Muscle of leg (tissue), 9 donors: ENCODE measurements around the gene CPXM1. TPM values are rescaled to one million over a fixed set of nuclear protein-coding genes. Genes with fewer than 3 reads are reported as not detected.

ENCODE experiments used
- polyA plus RNA-seq, 8 donors: library from polyadenylated mRNA; unstranded; fragments of 120-200 nt; gene quantifications; one replicate each; pipeline versions ENCODE4 v1.2.1 to v1.2.3, GENCODE V29; 2013; ENCODE audit warnings: inconsistent platforms in 1 of 8, low replicate concordance in 1 of 8; ENCODE audit not compliant: insufficient read length in 8 of 8, insufficient read depth in 1 of 8
- total RNA-seq: library from RNA; stranded (reverse); fragments of 120-200 nt; gene quantifications from one replicate; pipeline ENCODE4 v1.2.4, GENCODE V29; 2013

CPXM1 gene
- total and polyA plus RNA-seq, 9 donors = 41.5 to 83.9 (median 61.4) TPM

Other genes with a start within 250 kb of the CPXM1 start
- 130 TPM for gene NOP56, start 148.0 kb downstream of the CPXM1 start, total RNA-seq
- 100 to 1,000 TPM; 152 to 204 (median 166) TPM for gene NOP56, start 148.0 kb downstream of the CPXM1 start, polyA plus RNA-seq
- gene IDH3B, start 136.4 kb downstream of the CPXM1 start, total RNA-seq = 109 TPM
- gene IDH3B, start 136.4 kb downstream of the CPXM1 start, polyA plus RNA-seq = 100 to 1,000 TPM in 6 of 8 donors, 10 to 100 TPM in 2; 90.9 to 112 (median 102) TPM
- gene EBF4, start 107.8 kb downstream of the CPXM1 start, total RNA-seq = 3.2 TPM
- 1 to 10 TPM; 4.0 to 8.9 (median 4.7) TPM for gene EBF4, start 107.8 kb downstream of the CPXM1 start, polyA plus RNA-seq
- not detected for gene C20orf141, start 14.4 kb upstream of the CPXM1 start, total RNA-seq
- not detected for gene C20orf141, start 14.4 kb upstream of the CPXM1 start, polyA plus RNA-seq
- gene TMEM239, start 15.7 kb upstream of the CPXM1 start, total RNA-seq = not detected
- under 1 TPM in 1 of 8 donors, not detected in 7; 0.11 TPM for gene TMEM239, start 15.7 kb upstream of the CPXM1 start, polyA plus RNA-seq
- gene PCED1A, start 40.0 kb upstream of the CPXM1 start, total RNA-seq = 24.4 TPM
- gene PCED1A, start 40.0 kb upstream of the CPXM1 start, polyA plus RNA-seq = 10 to 100 TPM; 24.2 to 40.9 (median 31.3) TPM
- gene VPS16, start 40.1 kb upstream of the CPXM1 start, total RNA-seq = 24.7 TPM
- gene VPS16, start 40.1 kb upstream of the CPXM1 start, polyA plus RNA-seq = 10 to 100 TPM; 21.5 to 28.9 (median 23.6) TPM
- 41.7 TPM for gene PTPRA, start 72.9 kb upstream of the CPXM1 start, total RNA-seq
- gene PTPRA, start 72.9 kb upstream of the CPXM1 start, polyA plus RNA-seq = 10 to 100 TPM; 37.4 to 60.5 (median 45.7) TPM
- gene GNRH2, start 243.0 kb upstream of the CPXM1 start, total RNA-seq = 0.13 TPM
- under 1 TPM in 6 of 8 donors, not detected in 2; 0.34 to 0.69 (median 0.48) TPM for gene GNRH2, start 243.0 kb upstream of the CPXM1 start, polyA plus RNA-seq
- 46.1 TPM for gene MRPS26, start 245.4 kb upstream of the CPXM1 start, total RNA-seq
- gene MRPS26, start 245.4 kb upstream of the CPXM1 start, polyA plus RNA-seq = 10 to 100 TPM; 37.3 to 47.2 (median 39.1) TPM